Ishikawa (cell line): ENCODE measurements around the gene DHRS1.

Source experiments
- CEBPB ChIP-seq: IDR thresholded peaks from 2 replicates; pipeline ENCODE4 v1.6.1; 2012
- CREB1 ChIP-seq: IDR thresholded peaks from 2 replicates; pipeline ENCODE4 v1.6.1; 2012; ENCODE audit warnings: low read depth
- EGR1 ChIP-seq: IDR thresholded peaks from 2 replicates; pipeline ENCODE4 v1.6.1; 2012
- EP300 ChIP-seq: IDR thresholded peaks from 2 replicates; pipeline ENCODE4 v1.6.1; 2012; ENCODE audit warnings: borderline replicate concordance
- FOXM1 ChIP-seq: IDR thresholded peaks from 2 replicates; pipeline ENCODE4 v1.6.1; 2012; ENCODE audit warnings: low read depth, borderline replicate concordance
- RAD21 ChIP-seq: IDR thresholded peaks from 2 replicates; pipeline ENCODE4 v1.6.1; 2012; ENCODE audit warnings: low read depth
- TAF1 ChIP-seq: IDR thresholded peaks from 2 replicates; pipeline ENCODE4 v1.6.1; 2012; ENCODE audit warnings: low read depth, mild to moderate bottlenecking
- TCF12 ChIP-seq: IDR thresholded peaks from 2 replicates; pipeline ENCODE4 v1.6.1; 2012; ENCODE audit warnings: low read depth
- YY1 ChIP-seq: IDR thresholded peaks from 2 replicates; pipeline ENCODE4 v1.6.1; 2012; ENCODE audit warnings: low read depth
- TF ChIP-seq, protein P1 (sequence below): IDR thresholded peaks from 2 replicates; pipeline ENCODE4 v1.6.1; 2012
- TF ChIP-seq, protein P2 (sequence below): IDR thresholded peaks from 2 replicates; pipeline ENCODE4 v1.6.1; 2012; ENCODE audit warnings: low read depth, mild to moderate bottlenecking
- TF ChIP-seq, protein P3 (sequence below): IDR thresholded peaks from 2 replicates; pipeline ENCODE4 v1.6.1; 2012

DNA sequence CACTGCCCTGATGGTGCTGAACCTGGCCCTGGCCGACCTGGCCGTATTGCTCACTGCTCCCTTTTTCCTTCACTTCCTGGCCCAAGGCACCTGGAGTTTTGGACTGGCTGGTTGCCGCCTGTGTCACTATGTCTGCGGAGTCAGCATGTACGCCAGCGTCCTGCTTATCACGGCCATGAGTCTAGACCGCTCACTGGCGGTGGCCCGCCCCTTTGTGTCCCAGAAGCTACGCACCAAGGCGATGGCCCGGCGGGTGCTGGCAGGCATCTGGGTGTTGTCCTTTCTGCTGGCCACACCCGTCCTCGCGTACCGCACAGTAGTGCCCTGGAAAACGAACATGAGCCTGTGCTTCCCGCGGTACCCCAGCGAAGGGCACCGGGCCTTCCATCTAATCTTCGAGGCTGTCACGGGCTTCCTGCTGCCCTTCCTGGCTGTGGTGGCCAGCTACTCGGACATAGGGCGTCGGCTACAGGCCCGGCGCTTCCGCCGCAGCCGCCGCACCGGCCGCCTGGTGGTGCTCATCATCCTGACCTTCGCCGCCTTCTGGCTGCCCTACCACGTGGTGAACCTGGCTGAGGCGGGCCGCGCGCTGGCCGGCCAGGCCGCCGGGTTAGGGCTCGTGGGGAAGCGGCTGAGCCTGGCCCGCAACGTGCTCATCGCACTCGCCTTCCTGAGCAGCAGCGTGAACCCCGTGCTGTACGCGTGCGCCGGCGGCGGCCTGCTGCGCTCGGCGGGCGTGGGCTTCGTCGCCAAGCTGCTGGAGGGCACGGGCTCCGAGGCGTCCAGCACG is 16.4 kb upstream of the DHRS1 start:
- TF ChIP-seq CREB1 (no peak), TCF12 (no peak), TAF1 (no peak), EP300 (no peak), CEBPB (no peak), FOXM1 (no peak), RAD21 (no peak), EGR1 (no peak), YY1 (no peak)
- TF ChIP-seq, protein P1, sequence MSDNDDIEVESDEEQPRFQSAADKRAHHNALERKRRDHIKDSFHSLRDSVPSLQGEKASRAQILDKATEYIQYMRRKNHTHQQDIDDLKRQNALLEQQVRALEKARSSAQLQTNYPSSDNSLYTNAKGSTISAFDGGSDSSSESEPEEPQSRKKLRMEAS: no peak
- TF ChIP-seq, protein P2, sequence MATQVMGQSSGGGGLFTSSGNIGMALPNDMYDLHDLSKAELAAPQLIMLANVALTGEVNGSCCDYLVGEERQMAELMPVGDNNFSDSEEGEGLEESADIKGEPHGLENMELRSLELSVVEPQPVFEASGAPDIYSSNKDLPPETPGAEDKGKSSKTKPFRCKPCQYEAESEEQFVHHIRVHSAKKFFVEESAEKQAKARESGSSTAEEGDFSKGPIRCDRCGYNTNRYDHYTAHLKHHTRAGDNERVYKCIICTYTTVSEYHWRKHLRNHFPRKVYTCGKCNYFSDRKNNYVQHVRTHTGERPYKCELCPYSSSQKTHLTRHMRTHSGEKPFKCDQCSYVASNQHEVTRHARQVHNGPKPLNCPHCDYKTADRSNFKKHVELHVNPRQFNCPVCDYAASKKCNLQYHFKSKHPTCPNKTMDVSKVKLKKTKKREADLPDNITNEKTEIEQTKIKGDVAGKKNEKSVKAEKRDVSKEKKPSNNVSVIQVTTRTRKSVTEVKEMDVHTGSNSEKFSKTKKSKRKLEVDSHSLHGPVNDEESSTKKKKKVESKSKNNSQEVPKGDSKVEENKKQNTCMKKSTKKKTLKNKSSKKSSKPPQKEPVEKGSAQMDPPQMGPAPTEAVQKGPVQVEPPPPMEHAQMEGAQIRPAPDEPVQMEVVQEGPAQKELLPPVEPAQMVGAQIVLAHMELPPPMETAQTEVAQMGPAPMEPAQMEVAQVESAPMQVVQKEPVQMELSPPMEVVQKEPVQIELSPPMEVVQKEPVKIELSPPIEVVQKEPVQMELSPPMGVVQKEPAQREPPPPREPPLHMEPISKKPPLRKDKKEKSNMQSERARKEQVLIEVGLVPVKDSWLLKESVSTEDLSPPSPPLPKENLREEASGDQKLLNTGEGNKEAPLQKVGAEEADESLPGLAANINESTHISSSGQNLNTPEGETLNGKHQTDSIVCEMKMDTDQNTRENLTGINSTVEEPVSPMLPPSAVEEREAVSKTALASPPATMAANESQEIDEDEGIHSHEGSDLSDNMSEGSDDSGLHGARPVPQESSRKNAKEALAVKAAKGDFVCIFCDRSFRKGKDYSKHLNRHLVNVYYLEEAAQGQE: no peak
- TF ChIP-seq, protein P3, sequence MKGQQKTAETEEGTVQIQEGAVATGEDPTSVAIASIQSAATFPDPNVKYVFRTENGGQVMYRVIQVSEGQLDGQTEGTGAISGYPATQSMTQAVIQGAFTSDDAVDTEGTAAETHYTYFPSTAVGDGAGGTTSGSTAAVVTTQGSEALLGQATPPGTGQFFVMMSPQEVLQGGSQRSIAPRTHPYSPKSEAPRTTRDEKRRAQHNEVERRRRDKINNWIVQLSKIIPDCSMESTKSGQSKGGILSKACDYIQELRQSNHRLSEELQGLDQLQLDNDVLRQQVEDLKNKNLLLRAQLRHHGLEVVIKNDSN: no peak
